Urothelium cell line (cell line): ENCODE results near the gene ZNF554.
A peak's percentile ranks its signal among the peaks of the same experiment; 100 is the strongest.
"Not testable (repeated sequence)": the region's sequence is repeated elsewhere in the genome, so short reads cannot be mapped to it uniquely, and the experiment has no call there.

Experiments used
- DNase-seq: peaks from one replicate; pipeline ENCODE4 v3.0.0; 2011; ENCODE audit warnings: low spot score, mixed read lengths
- FAIRE-seq: peaks from 2 replicates; lab custom pipeline; 2011; peaks lifted over from hg19 to GRCh38; lab: Jason Lieb, UNC

Gene ZNF554

DNA sequence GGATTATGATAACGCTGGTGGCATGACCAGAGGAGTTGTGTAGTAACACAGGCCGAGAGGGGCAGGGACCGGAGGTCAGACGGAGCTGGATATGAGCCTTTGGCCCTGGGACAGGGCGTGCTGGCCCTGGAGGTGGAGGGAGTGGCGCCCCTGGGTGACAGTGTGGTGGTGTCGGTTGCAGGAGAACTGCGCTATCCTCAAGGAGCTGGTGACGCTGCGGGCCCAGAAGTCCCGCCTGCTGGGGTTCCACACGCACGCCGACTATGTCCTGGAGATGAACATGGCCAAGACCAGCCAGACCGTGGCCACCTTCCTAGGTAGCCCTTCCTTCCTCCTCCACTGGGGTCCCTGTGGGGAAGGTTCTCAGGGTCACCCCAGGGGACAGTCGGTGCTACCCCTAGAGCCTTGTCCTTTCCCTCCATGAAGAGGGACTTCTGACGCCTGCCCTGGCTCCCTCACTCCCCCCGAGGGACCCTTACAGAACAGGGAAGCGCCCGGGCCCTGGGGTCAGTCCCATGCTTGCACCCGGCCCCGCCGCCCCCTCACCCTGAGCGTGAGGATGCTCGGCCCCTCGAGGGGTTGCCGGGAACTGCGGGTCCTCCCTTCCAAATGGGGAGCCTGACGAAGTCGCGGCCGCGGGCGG is 12.8 kb upstream of the ZNF554 start:
- FAIRE-seq = no peak

DNA sequence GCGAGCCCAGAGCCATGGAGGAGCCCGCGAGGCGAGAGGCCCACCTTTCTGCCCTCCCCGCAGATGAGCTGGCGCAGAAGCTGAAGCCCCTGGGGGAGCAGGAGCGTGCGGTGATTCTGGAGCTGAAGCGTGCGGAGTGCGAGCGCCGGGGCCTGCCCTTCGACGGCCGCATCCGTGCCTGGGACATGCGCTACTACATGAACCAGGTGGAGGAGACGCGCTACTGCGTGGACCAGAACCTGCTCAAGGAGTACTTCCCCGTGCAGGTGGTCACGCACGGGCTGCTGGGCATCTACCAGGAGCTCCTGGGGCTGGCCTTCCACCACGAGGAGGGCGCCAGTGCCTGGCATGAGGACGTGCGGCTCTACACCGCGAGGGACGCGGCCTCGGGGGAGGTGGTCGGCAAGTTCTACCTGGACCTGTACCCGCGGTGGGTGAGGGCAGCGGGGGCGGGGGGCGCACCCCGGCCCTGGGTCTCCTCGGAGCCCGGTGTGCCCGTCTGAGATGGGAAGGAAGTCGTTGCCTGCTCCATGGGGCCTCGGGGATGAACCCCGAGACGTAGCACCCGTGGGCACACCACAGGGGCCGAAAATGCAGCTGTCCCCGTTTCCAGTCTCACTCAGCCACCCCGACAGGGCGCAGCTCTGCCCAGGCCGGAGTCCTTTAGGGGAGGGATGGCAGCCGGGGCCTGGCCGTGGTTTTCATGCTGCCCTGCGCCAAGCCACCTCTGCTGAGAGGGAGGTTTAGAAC is 12.1 kb upstream of the ZNF554 start:
- FAIRE-seq (no peak), DNase-seq (no peak)

More for the DNA sequence above, 12.8 kb upstream of the ZNF554 start:
- no peak for DNase-seq

DNA sequence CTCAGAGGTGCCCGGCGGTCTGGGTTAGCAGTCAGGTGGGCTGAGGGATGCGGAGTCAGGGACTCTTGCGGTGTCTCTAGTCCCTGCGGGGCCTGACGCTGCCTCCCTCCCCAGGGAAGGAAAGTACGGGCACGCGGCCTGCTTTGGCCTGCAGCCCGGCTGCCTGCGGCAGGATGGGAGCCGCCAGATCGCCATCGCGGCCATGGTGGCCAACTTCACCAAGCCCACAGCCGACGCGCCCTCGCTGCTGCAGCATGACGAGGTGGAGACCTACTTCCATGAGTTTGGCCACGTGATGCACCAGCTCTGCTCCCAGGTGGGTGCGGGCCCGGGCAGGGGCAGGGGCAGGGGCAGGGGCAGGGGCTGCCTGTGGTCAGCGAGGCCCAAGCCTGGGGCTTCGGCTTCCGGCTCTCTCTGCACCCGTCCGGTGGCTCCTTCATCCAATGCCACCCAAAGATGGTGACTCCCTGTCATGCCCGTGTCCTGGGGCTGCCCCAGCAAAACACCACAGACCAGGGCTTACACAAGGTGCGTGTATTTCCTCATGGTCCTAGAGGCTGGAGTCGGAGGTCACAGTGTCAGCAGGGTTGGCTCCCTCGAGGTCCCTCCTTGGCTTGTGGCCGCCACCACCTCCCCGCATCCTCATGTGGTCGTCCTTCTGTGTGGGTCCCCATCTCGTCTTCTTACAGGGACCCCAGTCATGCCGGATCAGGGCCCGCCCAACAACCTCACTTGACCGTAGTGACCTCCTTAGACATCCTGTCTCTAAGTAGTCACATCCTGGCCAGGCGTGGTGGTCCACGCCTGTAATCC is 11.3 kb upstream of the ZNF554 start:
- FAIRE-seq (no peak), DNase-seq (no peak)

- DNase-seq = no peak
- FAIRE-seq = no peak
Observed at GRCh38 chr19:2809387-2810140, 10.1 kb upstream of the ZNF554 start.

DNA sequence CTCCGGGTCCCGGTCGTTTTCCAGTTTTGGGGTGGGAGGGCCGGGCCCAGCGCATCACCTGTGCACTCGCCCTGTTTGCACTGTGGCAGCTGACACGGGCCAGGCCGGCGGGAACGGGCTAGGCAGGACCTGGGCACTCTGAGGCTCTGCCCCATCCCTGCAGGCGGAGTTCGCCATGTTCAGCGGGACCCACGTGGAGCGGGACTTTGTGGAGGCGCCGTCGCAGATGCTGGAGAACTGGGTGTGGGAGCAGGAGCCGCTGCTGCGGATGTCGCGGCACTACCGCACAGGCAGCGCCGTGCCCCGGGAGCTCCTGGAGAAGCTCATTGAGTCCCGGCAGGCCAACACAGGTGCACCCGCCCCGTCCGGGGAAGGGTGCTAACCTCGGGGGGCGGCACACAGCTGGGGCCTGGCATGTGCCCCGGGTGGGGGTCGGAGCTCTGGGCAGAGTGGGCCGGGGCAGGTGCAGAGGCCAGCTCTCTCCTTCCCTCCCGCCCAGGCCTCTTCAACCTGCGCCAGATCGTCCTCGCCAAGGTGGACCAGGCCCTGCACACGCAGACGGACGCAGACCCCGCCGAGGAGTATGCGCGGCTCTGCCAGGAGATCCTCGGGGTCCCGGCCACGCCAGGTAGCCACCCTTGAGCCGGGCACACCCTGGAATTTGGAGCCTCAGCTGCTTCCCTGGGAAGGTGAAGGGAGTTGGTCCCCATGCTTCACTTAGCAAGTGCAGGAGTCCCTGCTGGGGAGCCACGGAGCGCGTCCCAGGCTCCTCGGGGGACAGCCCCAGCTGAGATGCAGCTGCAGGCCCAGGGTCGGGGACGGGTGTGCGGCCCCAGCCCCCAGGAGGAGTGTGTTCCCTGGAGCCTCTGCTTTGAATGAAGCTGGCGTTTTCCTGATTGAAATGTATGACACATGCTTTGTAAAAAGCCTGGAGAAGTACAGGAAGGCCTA is 9.3 kb upstream of the ZNF554 start:
- no peak for FAIRE-seq

GRCh38 chr19:2811221-2811722 is 8.4 kb upstream of the ZNF554 start:
- FAIRE-seq = no peak
- DNase-seq = no peak

More for the DNA sequence above, 9.3 kb upstream of the ZNF554 start:
- DNase-seq = no peak

GRCh38 chr19:2811735-2812413 is 7.8 kb upstream of the ZNF554 start:
- FAIRE-seq = no peak
- DNase-seq = no peak

DNA sequence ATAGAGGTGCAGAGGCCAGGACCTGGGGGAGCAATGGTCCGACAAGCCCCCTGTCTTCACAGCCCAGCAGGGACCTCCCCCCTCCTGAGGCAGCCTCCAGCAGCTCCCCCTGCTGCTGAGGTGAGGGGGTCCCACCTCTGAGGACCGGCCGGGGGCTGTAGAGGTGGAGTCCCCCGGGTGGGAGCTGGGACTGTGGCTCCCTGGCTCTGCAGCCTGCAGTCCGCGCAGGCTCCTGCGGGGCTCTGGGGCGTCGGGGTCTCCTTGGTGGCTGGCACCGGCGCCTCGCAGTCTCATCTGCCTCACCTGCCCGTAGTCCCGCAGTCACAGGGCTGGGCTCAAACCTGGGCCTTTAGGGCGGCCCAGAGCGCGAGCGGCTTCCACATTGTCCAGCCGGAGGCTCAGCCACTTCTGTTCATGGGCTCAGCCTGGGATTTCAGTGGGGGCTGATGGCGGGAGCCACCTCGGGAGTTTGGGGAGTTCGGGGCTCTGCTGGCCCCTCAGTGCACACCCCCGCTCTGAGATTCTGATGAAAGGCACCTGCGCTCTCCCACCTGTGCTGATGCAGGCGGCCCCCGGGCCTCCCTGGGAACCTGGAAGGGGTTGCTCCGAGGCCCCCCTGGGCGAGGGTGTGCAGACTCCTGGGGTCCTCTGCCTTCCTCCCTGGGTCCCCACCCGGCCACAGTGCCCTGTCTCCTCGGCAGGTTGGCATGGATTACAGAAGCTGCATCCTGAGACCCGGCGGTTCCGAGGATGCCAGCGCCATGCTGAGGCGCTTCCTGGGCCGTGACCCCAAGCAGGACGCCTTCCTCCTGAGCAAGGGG is 7.0 kb upstream of the ZNF554 start:
- DNase-seq (no peak), FAIRE-seq (no peak)

- DNase-seq = no peak
- FAIRE-seq = no peak
Observed at GRCh38 chr19:2813235-2814160, 6.2 kb upstream of the ZNF554 start.

DNA sequence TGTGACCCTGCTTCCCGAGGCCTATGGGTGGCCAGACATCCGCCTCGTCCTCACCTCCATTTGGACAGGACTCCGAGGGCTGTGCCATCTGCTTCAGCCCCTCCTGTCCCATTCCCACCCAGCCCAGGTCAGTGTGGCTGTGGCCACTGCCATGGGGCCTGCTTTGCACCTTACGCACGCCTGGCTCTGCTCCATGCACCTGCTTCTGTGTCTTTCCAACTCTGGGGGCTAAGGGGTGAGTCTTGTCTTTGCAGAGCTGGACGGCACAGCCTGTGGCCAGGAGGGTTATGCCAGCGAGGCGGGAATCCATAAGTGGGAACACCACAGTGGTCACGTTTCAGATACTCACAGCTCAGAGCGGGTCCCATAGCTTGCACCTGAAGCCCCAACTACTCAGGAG is 5.2 kb upstream of the ZNF554 start:
- FAIRE-seq = no peak
- no peak for DNase-seq

GRCh38 chr19:2815191-2815614 is 4.5 kb upstream of the ZNF554 start:
- DNase-seq = no peak
- FAIRE-seq = no peak

GRCh38 chr19:2815923-2816322 is 3.7 kb upstream of the ZNF554 start:
- DNase-seq = no peak
- no peak for FAIRE-seq

GRCh38 chr19:2816641-2817040 is 3.0 kb upstream of the ZNF554 start:
- FAIRE-seq (no peak), DNase-seq (no peak)

GRCh38 chr19:2817237-2817829 is 2.3 kb upstream of the ZNF554 start:
- not testable (repeated sequence) for DNase-seq, FAIRE-seq

GRCh38 chr19:2820112-2820702 is 539 bp downstream of the ZNF554 start:
- FAIRE-seq (no peak), DNase-seq (peak; percentile 16)

- no peak for DNase-seq
- no peak for FAIRE-seq
Observed at GRCh38 chr19:2822846-2823245, 3.2 kb downstream of the ZNF554 start.
